Keratinocyte (primary cell): ENCODE data around the gene TASOR. TPM values are rescaled to one million over a fixed set of nuclear protein-coding genes. Genes with fewer than 3 reads are reported as not detected.

Experiments used
- DNase-seq: peaks from one replicate; pipeline ENCODE4 v3.0.0-alpha.2; 2011; ENCODE audit warnings: low read depth, missing footprints, low spot score
- FAIRE-seq: peaks from 2 replicates; lab custom pipeline; 2011; peaks lifted over from hg19 to GRCh38; lab: Jason Lieb, UNC
- H2AFZ ChIP-seq: 2 replicates; pipeline ENCODE4 v1.6.0; 2012; ENCODE audit warnings: low read length, control low read depth, inconsistent platforms; ENCODE audit not compliant: control insufficient read depth
- H3K27ac ChIP-seq: 2 replicates; pipeline ENCODE4 v1.5.1; 2011; ENCODE audit warnings: low read length; ENCODE audit not compliant: control insufficient read depth, insufficient read depth
- H3K27me3 ChIP-seq: 3 replicates; pipeline ENCODE4 v1.6.0; 2011; ENCODE audit warnings: low read length; ENCODE audit not compliant: control insufficient read depth, insufficient read depth; ENCODE audit errors: extremely low read depth
- H3K36me3 ChIP-seq, 2 experiments: 2 replicates in 1 of 2; 3 replicates in 1 of 2; pipeline ENCODE4 v1.5.1; 2011; ENCODE audit warnings: low read length in 2 of 2, mild to moderate bottlenecking in 1 of 2; ENCODE audit not compliant: control insufficient read depth in 2 of 2, insufficient read depth in 2 of 2; ENCODE audit errors: extremely low read depth in 1 of 2
- H3K4me1 ChIP-seq: 3 replicates; pipeline ENCODE4 v1.5.1; 2011; ENCODE audit warnings: low read length; ENCODE audit not compliant: control insufficient read depth, insufficient read depth; ENCODE audit errors: extremely low read depth
- H3K4me2 ChIP-seq: 3 replicates; pipeline ENCODE4 v1.6.0; 2011; ENCODE audit warnings: low read depth, low read length; ENCODE audit not compliant: control insufficient read depth, insufficient read depth; ENCODE audit errors: extremely low read depth
- H3K4me3 ChIP-seq, 3 experiments: fragments of 200-600 bp in 1 of 3; sonication (generic) in 1 of 3; 2 replicates in 2 of 3; 3 replicates in 1 of 3; pipeline ENCODE4 v1.5.1; 2011 to 2016; ENCODE audit warnings: low read length in 3 of 3, mild to moderate bottlenecking in 3 of 3, control low read depth in 2 of 3, inconsistent platforms in 1 of 3, low read depth in 1 of 3, mixed read lengths in 1 of 3, mixed run types in 1 of 3, moderate library complexity in 1 of 3; ENCODE audit not compliant: control insufficient read depth in 2 of 3, insufficient read depth in 2 of 3; ENCODE audit errors: extremely low read depth in 1 of 3
- H3K79me2 ChIP-seq: 2 replicates; pipeline ENCODE4 v1.6.0; 2012; ENCODE audit warnings: low read length; ENCODE audit not compliant: control insufficient read depth, insufficient read depth
- H3K9ac ChIP-seq: 3 replicates; pipeline ENCODE4 v1.6.0; 2011; ENCODE audit warnings: low read length; ENCODE audit not compliant: control insufficient read depth, insufficient read depth; ENCODE audit errors: extremely low read depth
- H3K9me1 ChIP-seq: 3 replicates; pipeline ENCODE4 v1.6.0; 2011; ENCODE audit warnings: low read length; ENCODE audit not compliant: control insufficient read depth, insufficient read depth; ENCODE audit errors: extremely low read depth
- H3K9me3 ChIP-seq: 2 replicates; pipeline ENCODE4 v1.5.1; 2012; ENCODE audit warnings: low read depth, low read length; ENCODE audit not compliant: control insufficient read depth
- H4K20me1 ChIP-seq: 3 replicates; pipeline ENCODE4 v1.6.0; 2011; ENCODE audit warnings: low read length; ENCODE audit not compliant: control insufficient read depth, insufficient read depth; ENCODE audit errors: extremely low read depth
- EZH2 ChIP-seq: IDR thresholded peaks from one replicate; pipeline ENCODE4 v1.6.1; 2012; ENCODE audit warnings: inconsistent platforms, mild to moderate bottlenecking, low read length, moderate library complexity
- dilution Hi-C: fragments of 300-500 bp; cut with MboI; formaldehyde crosslinking; loops from one replicate; pipeline ENCODE4 v1.7.0; 2020; ENCODE audit warnings: low sequenced_read_pairs; ENCODE audit not compliant: extremely low pct_ligation_motif_present
- polyA plus RNA-seq, 5 experiments: library from polyadenylated mRNA; depleted of rRNA in 3 of 5; stranded (reverse) in 3 of 5; stranded (forward) in 1 of 5; unstranded in 1 of 5; fragments of >200 nt; gene quantifications; 1 replicate in 1 of 5; 2 replicates in 3 of 5; 3 replicates in 1 of 5; pipeline versions ENCODE4 v1.2.1 to v1.2.3, GENCODE V29; 2011 to 2012; ENCODE audit warnings: missing spikeins in 2 of 5, low read depth in 1 of 5, low replicate concordance in 1 of 5
- TF ChIP-seq, protein P1 (sequence below), 3 experiments: IDR thresholded peaks in 1 of 3; conservative IDR thresholded peaks in 1 of 3; optimal IDR thresholded peaks in 1 of 3; 2 replicates in 2 of 3; 3 replicates in 1 of 3; pipeline versions ENCODE3 to v1.5.1; 2011; ENCODE audit warnings: low read length in 3 of 3, mild to moderate bottlenecking in 3 of 3, moderate library complexity in 2 of 3, control low read depth in 1 of 3, inconsistent platforms in 1 of 3; ENCODE audit not compliant: insufficient read depth in 2 of 3; ENCODE audit errors: extremely low read depth in 1 of 3

TASOR gene
- polyA plus RNA-seq, 1 donor (not counting 4 experiments of a cell fraction or from before 2014, with no cell fraction given): 38.6 TPM

DNA sequence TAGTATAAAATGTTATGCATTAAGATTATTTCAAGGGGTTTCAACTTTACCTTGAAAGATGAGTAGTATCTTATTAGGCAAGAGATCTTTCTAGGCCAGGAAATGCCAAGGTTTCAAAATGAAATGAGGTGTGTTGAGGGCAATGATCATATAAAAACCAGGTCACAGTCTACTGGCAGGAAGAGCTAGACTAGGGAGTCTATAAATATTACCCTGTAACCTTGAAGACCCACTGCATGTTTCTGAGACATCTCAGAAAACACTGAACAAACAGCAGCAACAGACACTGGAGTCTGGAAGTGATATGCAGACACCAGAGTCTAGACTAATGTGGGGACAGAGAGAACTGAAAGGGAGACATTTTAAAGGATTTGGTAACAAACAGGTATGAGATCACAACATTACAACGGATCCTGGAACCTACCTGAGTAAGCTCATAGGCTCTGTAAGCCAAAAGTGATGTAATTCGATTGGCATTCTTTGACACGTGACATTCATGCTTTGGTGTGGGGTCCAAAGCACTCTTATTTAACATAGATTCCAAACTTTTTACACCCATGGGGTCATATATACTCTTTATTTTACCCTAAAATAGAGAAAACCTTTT lies 15.0 kb downstream of the TASOR start:
- Histone ChIP-seq H3K4me3 (no peak overlapping the region), H3K9ac (no peak overlapping the region), H3K9me3 (no peaks in the 10 kb centered on the region), H3K4me1 (no peaks in the 10 kb centered on the region), H3K27me3 (no peaks in the 10 kb centered on the region), H3K4me2 (no peak overlapping the region), H3K79me2 (no peaks in the 10 kb centered on the region), H2AFZ (no peak overlapping the region), H4K20me1 (no peaks in the 10 kb centered on the region), H3K9me1 (no peaks in the 10 kb centered on the region), H3K36me3 (peaks cover 14 to 24% of the 10 kb centered on the region in 2 experiments), H3K27ac (peak overlapping the region; percentile 56)
- dilution Hi-C loops: no loop called here
- TF ChIP-seq, protein P1, sequence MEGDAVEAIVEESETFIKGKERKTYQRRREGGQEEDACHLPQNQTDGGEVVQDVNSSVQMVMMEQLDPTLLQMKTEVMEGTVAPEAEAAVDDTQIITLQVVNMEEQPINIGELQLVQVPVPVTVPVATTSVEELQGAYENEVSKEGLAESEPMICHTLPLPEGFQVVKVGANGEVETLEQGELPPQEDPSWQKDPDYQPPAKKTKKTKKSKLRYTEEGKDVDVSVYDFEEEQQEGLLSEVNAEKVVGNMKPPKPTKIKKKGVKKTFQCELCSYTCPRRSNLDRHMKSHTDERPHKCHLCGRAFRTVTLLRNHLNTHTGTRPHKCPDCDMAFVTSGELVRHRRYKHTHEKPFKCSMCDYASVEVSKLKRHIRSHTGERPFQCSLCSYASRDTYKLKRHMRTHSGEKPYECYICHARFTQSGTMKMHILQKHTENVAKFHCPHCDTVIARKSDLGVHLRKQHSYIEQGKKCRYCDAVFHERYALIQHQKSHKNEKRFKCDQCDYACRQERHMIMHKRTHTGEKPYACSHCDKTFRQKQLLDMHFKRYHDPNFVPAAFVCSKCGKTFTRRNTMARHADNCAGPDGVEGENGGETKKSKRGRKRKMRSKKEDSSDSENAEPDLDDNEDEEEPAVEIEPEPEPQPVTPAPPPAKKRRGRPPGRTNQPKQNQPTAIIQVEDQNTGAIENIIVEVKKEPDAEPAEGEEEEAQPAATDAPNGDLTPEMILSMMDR (optimal IDR thresholded peaks at IDR 0.05 in 1 of 3, IDR thresholded peaks at IDR 0.05 in 1 of 3, conservative IDR thresholded peaks at IDR 0.05 in 1 of 3; ENCODE audit: extremely low read depth in 1 of 3, insufficient read depth in 2 of 3, low read length in 3 of 3): no peak
- TF ChIP-seq EZH2: no peak
- FAIRE-seq (peak; percentile 59), DNase-seq (no peak)

DNA sequence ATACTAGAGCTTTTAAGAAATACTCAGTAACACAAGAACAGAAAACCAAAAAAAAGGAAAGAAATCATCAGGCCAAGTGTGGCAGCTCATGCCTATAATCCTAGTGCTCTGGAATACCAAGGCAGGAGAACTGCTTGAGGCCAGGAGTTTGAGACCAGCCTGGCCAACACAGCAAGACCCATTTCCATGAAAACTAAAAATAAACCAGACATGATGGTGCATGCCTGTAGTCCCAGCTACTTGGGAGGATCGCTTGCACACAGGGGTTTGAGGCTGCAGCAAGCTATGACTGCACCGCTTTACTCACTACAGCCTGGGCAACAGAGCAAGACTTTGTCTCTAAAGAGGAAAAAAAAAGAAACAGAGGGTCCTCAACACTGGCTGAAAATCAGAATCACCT lies 18.2 kb downstream of the TASOR start:
- H4K20me1 ChIP-seq: no peaks in the 10 kb centered on the region
- peaks cover 14 to 23% of the 10 kb centered on the region in 2 experiments for H3K36me3 ChIP-seq
- H3K4me3 ChIP-seq: no peak overlapping the region
- no peak overlapping the region for H3K9ac ChIP-seq
- no peaks in the 10 kb centered on the region for H3K79me2 ChIP-seq
- TF ChIP-seq, protein P1 (optimal IDR thresholded peaks at IDR 0.05 in 1 of 3, IDR thresholded peaks at IDR 0.05 in 1 of 3, conservative IDR thresholded peaks at IDR 0.05 in 1 of 3; ENCODE audit: extremely low read depth in 1 of 3, insufficient read depth in 2 of 3, low read length in 3 of 3): no peak
- TF ChIP-seq EZH2: no peak
- H3K4me1 ChIP-seq: no peaks in the 10 kb centered on the region
- H3K4me2 ChIP-seq: no peak overlapping the region
- dilution Hi-C loops: no loop called here
- no peak overlapping the region for H3K27ac ChIP-seq
- no peaks in the 10 kb centered on the region for H3K9me1 ChIP-seq
- DNase-seq (no peak), FAIRE-seq (no peak)
- no peaks in the 10 kb centered on the region for H3K9me3 ChIP-seq
- H2AFZ ChIP-seq: no peak overlapping the region
- no peaks in the 10 kb centered on the region for H3K27me3 ChIP-seq
